ENCODE results near the gene CHRNA4. TPM values are rescaled to one million over a fixed set of nuclear protein-coding genes. Genes with fewer than 3 reads are reported as not detected.

CHRNA4 gene
- total and polyA plus RNA-seq, 2 of the 13 experiments (the other 11 are each of a cell fraction or from before 2014, with no cell fraction given) = not detected

GRCh38 chr20:63336232-63336752 is 24.9 kb downstream of the CHRNA4 start (continued):
- peak; percentile 46; the same call in 1 of the 2 replicates for TF ChIP-seq SKIL (CRISPR knock-in tag; IDR thresholded peaks at IDR 0.05; ENCODE audit: borderline replicate concordance)
- no peak for TF ChIP-seq EED (CRISPR knock-in tag; IDR thresholded peaks at IDR 0.05)
- peak; percentile 72; the same call in 1 of the 2 replicates for TF ChIP-seq MTA1 (CRISPR knock-in tag; IDR thresholded peaks at IDR 0.05; ENCODE audit: borderline replicate concordance)
- no peak for TF ChIP-seq ZNF770 (CRISPR knock-in tag; IDR thresholded peaks at IDR 0.05)
- no peak for TF ChIP-seq NR2F1 (CRISPR knock-in tag; IDR thresholded peaks at IDR 0.05)
- TF ChIP-seq ZBTB7A (CRISPR knock-in tag; IDR thresholded peaks at IDR 0.05) = peak; percentile 29; the same call in 1 of the 2 replicates
- TF ChIP-seq GABPA (IDR thresholded peaks at IDR 0.05; ENCODE audit: low read depth, low read length) = 0 out of 2 replicates have a peak, but pooled peaks have one; percentile 12
- no peak for TF ChIP-seq GABPA (CRISPR knock-in tag; IDR thresholded peaks at IDR 0.05; ENCODE audit: low read depth)
- TF ChIP-seq DNMT1 (CRISPR knock-in tag; IDR thresholded peaks at IDR 0.05) = peak; percentile 64; the same call in 1 of the 2 replicates
- no peak for TF ChIP-seq ZNF782 (CRISPR knock-in tag; IDR thresholded peaks at IDR 0.05; ENCODE audit: borderline replicate concordance)
- no peak for TF ChIP-seq ZFP91 (CRISPR knock-in tag; IDR thresholded peaks at IDR 0.05; ENCODE audit: borderline replicate concordance)
- no peak for TF ChIP-seq ONECUT2 (CRISPR knock-in tag; IDR thresholded peaks at IDR 0.05)
- TF ChIP-seq ZFP36L2 (CRISPR knock-in tag; IDR thresholded peaks at IDR 0.05) = no peak
- no peak for TF ChIP-seq ATF7 (IDR thresholded peaks at IDR 0.05)
- peak; percentile 14; the same call in 1 of the 2 replicates for TF ChIP-seq ATF7 (CRISPR knock-in tag; IDR thresholded peaks at IDR 0.05)
- 0 out of 2 replicates have a peak, but pooled peaks have one; percentile 43 for TF ChIP-seq ZZZ3 (CRISPR knock-in tag; IDR thresholded peaks at IDR 0.05; ENCODE audit: borderline replicate concordance)
- no peak for TF ChIP-seq ZNF367 (CRISPR knock-in tag; IDR thresholded peaks at IDR 0.05; ENCODE audit: borderline replicate concordance)
